ENCODE data around the gene STK17B. TPM values are rescaled to one million over a fixed set of nuclear protein-coding genes. Genes with fewer than 3 reads are reported as not detected.

STK17B gene
- total RNA-seq, 1 experiment from 2014 or later = 16.9 TPM

- no peaks in the 10 kb centered on the region for H3K79me2 ChIP-seq (ENCODE audit: insufficient read depth, low read length)
- no peak for ATAC-seq
- no peaks in the 10 kb centered on the region for H3K36me3 ChIP-seq (ENCODE audit: control insufficient read depth in 1 of 2, insufficient read depth in 2 of 2, low read length in 2 of 2)
- no peaks in the 10 kb centered on the region for H3K9me3 ChIP-seq (ENCODE audit: control insufficient read depth in 1 of 2, insufficient read depth in 1 of 2, low read depth in 1 of 2, low read length in 2 of 2)
- ChIA-PET CTCF (no interaction called here), POLR2A (no interaction called here), RAD21 (ENCODE audit: low non-redundant PET in 1 of 2, low total read pairs in 2 of 2, uncharacterized antibody in 2 of 2, unreplicated experiment in 2 of 2) (no interaction called here)
- no peak for DNase-seq (ENCODE audit: low read depth, low spot score)
- BruUV-seq (replicated peaks) = no TSS peak
- H4K20me1 ChIP-seq (ENCODE audit: insufficient read depth) = no peaks in the 10 kb centered on the region
- TF ChIP-seq RAD21 (IDR thresholded peaks at IDR 0.05; ENCODE audit: low read depth) (no peak), MAX (IDR thresholded peaks at IDR 0.05) (no peak), CTCF (IDR thresholded peaks at IDR 0.05 in 2 of 3, conservative IDR thresholded peaks at IDR 0.05 in 1 of 3; ENCODE audit: borderline replicate concordance in 1 of 3, insufficient read depth in 1 of 3, low read depth in 2 of 3, low read length in 2 of 3) (no peak), JUND (IDR thresholded peaks at IDR 0.05) (no peak), FOSL1 (IDR thresholded peaks at IDR 0.05; ENCODE audit: low read depth) (no peak), YY1 (IDR thresholded peaks at IDR 0.05; ENCODE audit: extremely low read depth, insufficient replicate concordance, low read depth, low read length) (no peak), REST (IDR thresholded peaks at IDR 0.05; ENCODE audit: low read depth) (no peak), ZNF274 (IDR thresholded peaks at IDR 0.05; ENCODE audit: low read depth, low read length) (no peak), ATF3 (IDR thresholded peaks at IDR 0.05) (no peak), SIN3A (IDR thresholded peaks at IDR 0.05; ENCODE audit: low read depth) (no peak), SP1 (IDR thresholded peaks at IDR 0.05; ENCODE audit: low read depth) (no peak), POLR2AphosphoS5 (IDR thresholded peaks at IDR 0.05; ENCODE audit: low read depth, low read length) (no peak)
- no peak overlapping the region for H3K9ac ChIP-seq (ENCODE audit: low read length)
- H3K4me2 ChIP-seq (ENCODE audit: low read length) = no peak overlapping the region
- no peak overlapping the region for H3K27ac ChIP-seq (ENCODE audit: low read depth, low read length)
- no peaks in the 10 kb centered on the region for H3K4me1 ChIP-seq (ENCODE audit: control insufficient read depth in 1 of 2, insufficient read depth in 2 of 2, low read length in 2 of 2)
- H2AFZ ChIP-seq (ENCODE audit: low read depth, low read length, poor library complexity, severe bottlenecking) = no peak overlapping the region
- no peak overlapping the region for H3K4me3 ChIP-seq (replicated peaks in 1 of 2; ENCODE audit: low read depth in 1 of 2, low read length in 2 of 2)
- intact Hi-C loops (cut with micrococcal nuclease) = no loop called here
- no peaks in the 10 kb centered on the region for H3K27me3 ChIP-seq (ENCODE audit: insufficient read depth, low read length)
- H3K9me2 ChIP-seq (ENCODE audit: insufficient read depth) = no peaks in the 10 kb centered on the region
Observed at GRCh38 chr2:196097864-196098660, 73.3 kb downstream of the STK17B start.

All from HCT116 (cell line).